H9 (cell line): ENCODE results near the gene PRKCD. TPM values are rescaled to one million over a fixed set of nuclear protein-coding genes. Genes with fewer than 3 reads are reported as not detected.

Source experiments
- DNase-seq: peaks from one replicate; pipeline ENCODE4 v3.0.0-alpha.2; 2017
- H2AFZ ChIP-seq: one replicate; pipeline ENCODE4 v1.6.1; 2013; ENCODE audit warnings: mild to moderate bottlenecking, low read length, control low read depth, moderate library complexity
- H2AK5ac ChIP-seq: 2 replicates; pipeline ENCODE4 v1.6.1; 2013; ENCODE audit warnings: low read length, control low read depth, mixed read lengths; ENCODE audit not compliant: insufficient read length
- H2BK120ac ChIP-seq: one replicate; pipeline ENCODE4 v1.6.1; 2013; ENCODE audit warnings: low read depth, mild to moderate bottlenecking, low read length, control low read depth, inconsistent platforms; ENCODE audit not compliant: poor library complexity, severe bottlenecking
- H2BK12ac ChIP-seq: 2 replicates; pipeline ENCODE4 v1.6.1; 2013; ENCODE audit warnings: low read length, control low read depth, mixed read lengths, low read depth; ENCODE audit not compliant: insufficient read length
- H2BK15ac ChIP-seq: 2 replicates; pipeline ENCODE4 v1.6.1; 2013; ENCODE audit warnings: low read depth, low read length, control low read depth
- H2BK20ac ChIP-seq: one replicate; pipeline ENCODE4 v1.6.1; 2013; ENCODE audit warnings: low read depth, mild to moderate bottlenecking, low read length, control low read depth, inconsistent platforms; ENCODE audit not compliant: poor library complexity, severe bottlenecking
- H2BK5ac ChIP-seq: 2 replicates; pipeline ENCODE4 v1.6.1; 2013; ENCODE audit warnings: low read length, control low read depth, mixed read lengths; ENCODE audit not compliant: insufficient read length
- H3K14ac ChIP-seq: 2 replicates; pipeline ENCODE4 v1.6.1; 2013; ENCODE audit warnings: low read length, control low read depth; ENCODE audit not compliant: insufficient read depth
- H3K18ac ChIP-seq: 2 replicates; pipeline ENCODE4 v1.6.1; 2013; ENCODE audit warnings: low read depth, mild to moderate bottlenecking, mixed read lengths, low read length, control low read depth; ENCODE audit not compliant: insufficient read length
- H3K23ac ChIP-seq: 2 replicates; pipeline ENCODE4 v1.6.1; 2013; ENCODE audit warnings: low read length, control low read depth, mixed read lengths, low read depth; ENCODE audit not compliant: insufficient read length
- H3K23me2 ChIP-seq: 2 replicates; pipeline ENCODE4 v1.6.1; 2013; ENCODE audit warnings: low read depth, mild to moderate bottlenecking, mixed read lengths, low read length, control low read depth; ENCODE audit not compliant: insufficient read length, poor library complexity, severe bottlenecking
- H3K27ac ChIP-seq: 2 replicates; pipeline ENCODE4 v1.5.1; 2013; ENCODE audit warnings: low read length, control low read depth, mixed read lengths, low read depth; ENCODE audit not compliant: insufficient read length
- H3K27me3 ChIP-seq: 2 replicates; pipeline ENCODE4 v1.6.1; 2013; ENCODE audit warnings: low read length, control low read depth, inconsistent platforms; ENCODE audit not compliant: insufficient read depth
- H3K4ac ChIP-seq: 2 replicates; pipeline ENCODE4 v1.6.1; 2013; ENCODE audit warnings: low read depth, mild to moderate bottlenecking, control low read depth, inconsistent platforms, low read length, moderate library complexity
- H3K4me1 ChIP-seq: 2 replicates; pipeline ENCODE4 v1.6.1; 2013; ENCODE audit warnings: low read length, control low read depth, inconsistent platforms; ENCODE audit not compliant: insufficient read depth
- H3K4me2 ChIP-seq: 2 replicates; pipeline ENCODE4 v1.6.1; 2013; ENCODE audit warnings: low read length, control low read depth, mixed read lengths; ENCODE audit not compliant: insufficient read length, insufficient read depth
- H3K56ac ChIP-seq: 2 replicates; pipeline ENCODE4 v1.6.1; 2013; ENCODE audit warnings: low read depth, mild to moderate bottlenecking, mixed read lengths, low read length, control low read depth; ENCODE audit not compliant: insufficient read length
- H3K79me1 ChIP-seq: 2 replicates; pipeline ENCODE4 v1.6.1; 2013; ENCODE audit warnings: low read depth, mild to moderate bottlenecking, moderate library complexity, low read length, control low read depth, inconsistent platforms; ENCODE audit not compliant: insufficient read depth, poor library complexity, severe bottlenecking
- H3K79me2 ChIP-seq: 2 replicates; pipeline ENCODE4 v1.6.1; 2013; ENCODE audit warnings: low read length, control low read depth, inconsistent platforms; ENCODE audit not compliant: insufficient read depth
- H3K9ac ChIP-seq: 2 replicates; pipeline ENCODE4 v1.6.1; 2013; ENCODE audit warnings: low read length, control low read depth, mixed read lengths; ENCODE audit not compliant: insufficient read length; ENCODE audit errors: extremely low read depth
- H3K9me3 ChIP-seq: one replicate; pipeline ENCODE4 v1.6.1; 2013; ENCODE audit warnings: low read depth, low read length, inconsistent platforms; ENCODE audit not compliant: control insufficient read depth
- H3T11ph ChIP-seq: one replicate; pipeline ENCODE4 v1.6.1; 2013; ENCODE audit warnings: mild to moderate bottlenecking, low read length, control low read depth, inconsistent platforms
- H4K20me1 ChIP-seq: one replicate; pipeline ENCODE4 v1.6.1; 2013; ENCODE audit not compliant: control insufficient read depth, insufficient read length, insufficient read depth
- H4K5ac ChIP-seq: 2 replicates; pipeline ENCODE4 v1.6.1; 2013; ENCODE audit warnings: low read depth, mild to moderate bottlenecking, mixed read lengths, low read length, control low read depth; ENCODE audit not compliant: insufficient read length
- H4K8ac ChIP-seq: replicated peaks from 2 replicates; pipeline ENCODE4 v1.6.1; 2013; ENCODE audit warnings: low read length, control low read depth, mixed read lengths, low read depth; ENCODE audit not compliant: insufficient read length
- H4K91ac ChIP-seq: 2 replicates; pipeline ENCODE4 v1.6.1; 2013; ENCODE audit warnings: low read depth, mild to moderate bottlenecking, moderate library complexity, mixed read lengths, low read length, control low read depth; ENCODE audit not compliant: insufficient read length
- H3K27ac Mint-ChIP-seq, 3 experiments: 2 replicates in 2 of 3; 3 replicates in 1 of 3; pipeline ENCODE4 v1.8.0; 2020 to 2021; ENCODE audit warnings: mixed read lengths in 3 of 3, mild to moderate bottlenecking in 1 of 3, moderate library complexity in 1 of 3
- H3K27me3 Mint-ChIP-seq: 2 replicates; pipeline ENCODE4 v1.8.0; 2021; ENCODE audit warnings: low read depth, mild to moderate bottlenecking, moderate library complexity, mixed read lengths
- H3K36me3 Mint-ChIP-seq, 3 experiments: 2 replicates in 2 of 3; 3 replicates in 1 of 3; pipeline ENCODE4 v1.8.0; 2020 to 2021; ENCODE audit warnings: low read depth in 3 of 3, mixed read lengths in 3 of 3; ENCODE audit not compliant: insufficient read depth in 1 of 3
- H3K4me1 Mint-ChIP-seq, 2 experiments: 2 replicates each; pipeline ENCODE4 v1.8.0; 2020; ENCODE audit warnings: mixed read lengths in 2 of 2
- H3K4me3 Mint-ChIP-seq, 2 experiments: 2 replicates in 1 of 2; 3 replicates in 1 of 2; pipeline ENCODE4 v1.8.0; 2020 to 2021; ENCODE audit warnings: mild to moderate bottlenecking in 2 of 2, mixed read lengths in 2 of 2, moderate library complexity in 1 of 2
- H3K9me3 Mint-ChIP-seq, 2 experiments: 2 replicates in 1 of 2; 3 replicates in 1 of 2; pipeline ENCODE4 v1.8.0; 2020; ENCODE audit warnings: mild to moderate bottlenecking in 2 of 2, mixed read lengths in 2 of 2, moderate library complexity in 1 of 2
- CTCF ChIP-seq: fragments of 200-600 bp; sonication (generic); conservative IDR thresholded peaks from 3 replicates; pipeline ENCODE4 v1.8.0; 2021; ENCODE audit warnings: antibody characterized with exemption, mild to moderate bottlenecking
- WGBS: extraction: QIAGEN DNeasy Blood & Tissue Kit; methylation state at CpG from one replicate; pipeline ENCODE4 v1.1.7; 2013; ENCODE audit warnings: missing lambda C conversion rate, low lambda C conversion rate, mixed read lengths; ENCODE audit not compliant: insufficient read length; ENCODE audit errors: extremely low coverage; 5-methylcytosine and 5-hydroxymethylcytosine counted together
- total RNA-seq: library from RNA; stranded (reverse); gene quantifications from 2 replicates; pipeline ENCODE4 v1.2.1, GENCODE V29; 2021

Gene PRKCD
- total RNA-seq, 1 experiment from 2014 or later = 23.7 TPM

DNA sequence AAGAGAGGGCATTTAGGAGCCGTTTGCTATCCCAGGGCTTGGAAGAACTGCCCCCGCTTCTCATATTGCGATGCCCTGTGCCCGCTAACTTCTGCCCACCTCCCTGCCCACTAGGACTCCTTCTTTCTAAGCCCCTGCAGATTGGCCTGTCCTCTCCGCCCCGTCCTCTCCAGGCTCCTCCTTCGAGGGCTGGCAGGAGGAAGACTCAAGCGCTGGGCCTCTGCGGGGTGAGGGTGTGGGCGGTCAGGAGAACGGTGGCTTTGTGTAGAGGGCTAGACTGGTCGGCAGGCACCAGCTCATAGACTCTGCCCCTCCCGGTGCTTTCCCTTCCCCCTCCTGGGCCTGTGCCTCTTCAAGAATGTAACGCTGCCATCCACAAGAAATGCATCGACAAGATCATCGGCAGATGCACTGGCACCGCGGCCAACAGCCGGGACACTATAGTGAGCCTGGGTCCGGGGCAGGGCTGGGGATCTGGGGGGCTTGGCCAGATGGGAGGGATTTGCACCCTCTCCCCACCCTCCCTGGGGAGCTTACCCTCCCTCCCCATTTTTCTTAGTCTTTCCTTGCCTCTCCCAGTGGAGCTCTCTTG is 21.9 kb downstream of the PRKCD start:
- H2BK15ac ChIP-seq = no peak overlapping the region
- no peak overlapping the region for H2BK5ac ChIP-seq
- H2AK5ac ChIP-seq = no peak overlapping the region
- H3K4ac ChIP-seq = no peak overlapping the region
- no peaks in the 10 kb centered on the region for H3K4me1 ChIP-seq
- H3K4me1 Mint-ChIP-seq = peaks cover 3 to 6% of the 10 kb centered on the region in 2 experiments
- H4K5ac ChIP-seq = no peak overlapping the region
- peaks cover 0 to 36% (median 23%) of the 10 kb centered on the region in 3 experiments; a peak in 6 of 7 replicates for H3K36me3 Mint-ChIP-seq
- H2BK12ac ChIP-seq = no peak overlapping the region
- no CpG with 5 or more reads among the region's 20 CpGs for WGBS
- no peak overlapping the region for H3K9ac ChIP-seq
- H3K79me2 ChIP-seq = no peaks in the 10 kb centered on the region
- no peak overlapping the region for H4K8ac ChIP-seq
- H2AFZ ChIP-seq = no peak overlapping the region
- no peaks in the 10 kb centered on the region for H3K27me3 ChIP-seq
- H3K14ac ChIP-seq = no peak overlapping the region
- no peaks in the 10 kb centered on the region for H4K20me1 ChIP-seq
- no peak overlapping the region for H3K56ac ChIP-seq
- DNase-seq = no peak
- no peak overlapping the region for H3K4me3 Mint-ChIP-seq
- H3K23ac ChIP-seq = no peak overlapping the region
- no peak overlapping the region for H3T11ph ChIP-seq
- H3K27ac ChIP-seq = no peak overlapping the region
- peaks cover 3% of the 10 kb centered on the region for H3K23me2 ChIP-seq
- H3K4me2 ChIP-seq = no peak overlapping the region
- H2BK20ac ChIP-seq = no peak overlapping the region
- TF ChIP-seq CTCF = no peak
- H2BK120ac ChIP-seq = no peak overlapping the region
- H3K27ac Mint-ChIP-seq = no peak overlapping the region
- H3K9me3 ChIP-seq = no peaks in the 10 kb centered on the region
- H3K18ac ChIP-seq = no peak overlapping the region
- H3K79me1 ChIP-seq = no peaks in the 10 kb centered on the region
- H3K9me3 Mint-ChIP-seq = no peaks in the 10 kb centered on the region
- H3K27me3 Mint-ChIP-seq = no peaks in the 10 kb centered on the region
- H4K91ac ChIP-seq = no peak overlapping the region
